Cardiac septum (tissue), 1 donor: ENCODE measurements around the gene AS3MT. TPM values are rescaled to one million over a fixed set of nuclear protein-coding genes. Genes with fewer than 3 reads are reported as not detected.
A peak's percentile ranks its signal among the peaks of the same experiment; 100 is the strongest.
"Not testable (repeated sequence)": the region's sequence is repeated elsewhere in the genome, so short reads cannot be mapped to it uniquely, and the experiment has no call there.

Experiments used
- DNase-seq: peaks from one replicate; pipeline ENCODE4 v3.0.0-alpha.2; 2020; ENCODE audit warnings: low spot score
- intact Hi-C: fragments of 100-400 bp; cut with DNase I; formaldehyde crosslinking; loops from one replicate; pipeline ENCODE4 v1.14.0; 2022
- total RNA-seq: library from RNA; stranded (reverse); fragmentation: NEBNext Ultra II Directional; extraction: Animal tissue kit (Norgen Biotek cat#: 25700); gene quantifications from one replicate; pipeline ENCODE4 v1.2.1, GENCODE V29; 2021
- donor health status: DM: no; HTN: no; CAD: no.

The AS3MT gene
- total RNA-seq, 1 donor from 2014 or later, result 7.2 TPM

- intact Hi-C loops, result loop anchor here (1.0 to 10.0 kb wide), 3 partner anchors 152 to 417 kb away; partner anchors contain the start of gene RPEL1
- peak; percentile 93 for DNase-seq
These were observed 48.2 kb downstream of the AS3MT start for GRCh38 chr10:102917314-102917961.

GRCh38 chr10:102917962-102918816 is 48.9 kb downstream of the AS3MT start, which contains the start of gene CNNM2:
Gene CNNM2 (plus strand): TSS chr10:102918294. CDS start chr10:102918481, 187 bp downstream.
- peak; percentile 100 for DNase-seq
- intact Hi-C loops, result loop anchor here (1.0 to 10.0 kb wide), 3 partner anchors 151 to 417 kb away; partner anchors contain the start of gene RPEL1

- intact Hi-C loops, result loop anchor here (10.0 kb wide), 1 partner anchor 416 kb away; no protein-coding TSS in a partner anchor
- no peak for DNase-seq
These were observed 49.6 kb downstream of the AS3MT start for GRCh38 chr10:102918817-102919245.

- DNase-seq, result no peak
- intact Hi-C loops, result loop anchor here (10.0 kb wide), 1 partner anchor 415 kb away; no protein-coding TSS in a partner anchor
These were observed 50.1 kb downstream of the AS3MT start for GRCh38 chr10:102919246-102919959.

GRCh38 chr10:102919992-102920739 is 50.9 kb downstream of the AS3MT start:
- intact Hi-C loops, result loop anchor here (10.0 kb wide), 1 partner anchor 415 kb away; no protein-coding TSS in a partner anchor
- DNase-seq, result no peak

- DNase-seq, result no peak
- intact Hi-C loops, result no loop called here
These were observed 54.3 kb downstream of the AS3MT start for GRCh38 chr10:102923601-102924000.

- DNase-seq, result no peak
- intact Hi-C loops, result no loop called here
These were observed 57.6 kb downstream of the AS3MT start for GRCh38 chr10:102926842-102927241.

GRCh38 chr10:102927311-102928010 is 58.2 kb downstream of the AS3MT start:
- DNase-seq, result no peak
- intact Hi-C loops, result no loop called here

- intact Hi-C loops, result not testable (repeated sequence)
These were observed 59.2 kb downstream of the AS3MT start for GRCh38 chr10:102928442-102928841.

GRCh38 chr10:102930720-102931119 is 61.5 kb downstream of the AS3MT start:
- intact Hi-C loops, result no loop called here
- DNase-seq, result no peak

More at GRCh38 chr10:102928442-102928841, 59.2 kb downstream of the AS3MT start:
- not testable (repeated sequence) for DNase-seq

- DNase-seq, result no peak
- intact Hi-C loops, result no loop called here
These were observed 62.4 kb downstream of the AS3MT start for GRCh38 chr10:102931643-102932042.

- no peak for DNase-seq
- intact Hi-C loops, result no loop called here
These were observed 66.2 kb downstream of the AS3MT start for GRCh38 chr10:102935505-102935904.

GRCh38 chr10:102935939-102936605 is 66.8 kb downstream of the AS3MT start:
- no peak for DNase-seq
- intact Hi-C loops, result no loop called here

- intact Hi-C loops, result no loop called here
- no peak for DNase-seq
These were observed 72.1 kb downstream of the AS3MT start for GRCh38 chr10:102941401-102941800.

GRCh38 chr10:102945449-102945848 is 76.2 kb downstream of the AS3MT start:
- DNase-seq, result no peak
- intact Hi-C loops, result no loop called here

GRCh38 chr10:102945962-102946361 is 76.7 kb downstream of the AS3MT start:
- DNase-seq, result no peak
- intact Hi-C loops, result no loop called here

GRCh38 chr10:102946992-102947391 is 77.7 kb downstream of the AS3MT start:
- intact Hi-C loops, result no loop called here

GRCh38 chr10:102948176-102948575 is 78.9 kb downstream of the AS3MT start:
- intact Hi-C loops, result no loop called here
- no peak for DNase-seq

More at GRCh38 chr10:102946992-102947391, 77.7 kb downstream of the AS3MT start:
- DNase-seq, result no peak
